ENCODE measurements around the gene SELENOO.

DNA sequence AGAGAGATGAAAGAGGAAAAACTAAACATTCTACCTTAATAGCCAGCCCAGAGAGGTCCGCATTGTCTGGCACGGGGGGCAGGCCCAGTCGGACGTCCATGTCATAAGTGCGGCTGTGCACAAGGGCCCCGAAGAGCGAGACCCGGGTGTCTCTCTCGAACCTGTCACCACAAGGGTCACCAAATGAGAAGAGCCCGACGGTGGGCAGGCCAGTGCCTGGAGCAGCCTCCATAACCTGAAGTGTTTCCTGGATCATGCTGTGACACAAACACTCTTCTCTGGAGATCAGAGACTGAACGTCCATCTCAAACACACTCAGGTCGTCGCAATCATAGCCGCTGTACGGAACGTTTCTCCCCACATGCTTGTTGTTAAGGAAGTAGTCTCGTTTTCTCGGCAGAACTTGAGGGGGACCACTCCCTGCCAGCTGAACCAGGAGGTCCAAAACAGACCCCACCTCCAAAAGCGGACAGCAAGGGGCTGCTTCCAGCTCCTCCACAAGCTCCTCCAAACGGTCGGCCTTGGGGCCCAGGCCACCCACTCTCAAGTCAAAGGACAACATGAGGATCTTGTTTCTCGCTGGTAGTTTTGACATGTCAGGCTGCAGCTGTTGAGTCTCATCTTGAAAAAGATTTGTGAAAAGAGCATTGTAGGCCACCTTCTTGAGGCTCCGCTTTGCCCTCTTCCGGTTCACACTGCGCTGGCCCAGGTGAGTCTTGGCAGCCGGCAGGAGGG is 43.0 kb downstream of the SELENOO start:
- no peak for TF ChIP-seq EP300 (IDR thresholded peaks at IDR 0.05)
- TF ChIP-seq, protein P1, sequence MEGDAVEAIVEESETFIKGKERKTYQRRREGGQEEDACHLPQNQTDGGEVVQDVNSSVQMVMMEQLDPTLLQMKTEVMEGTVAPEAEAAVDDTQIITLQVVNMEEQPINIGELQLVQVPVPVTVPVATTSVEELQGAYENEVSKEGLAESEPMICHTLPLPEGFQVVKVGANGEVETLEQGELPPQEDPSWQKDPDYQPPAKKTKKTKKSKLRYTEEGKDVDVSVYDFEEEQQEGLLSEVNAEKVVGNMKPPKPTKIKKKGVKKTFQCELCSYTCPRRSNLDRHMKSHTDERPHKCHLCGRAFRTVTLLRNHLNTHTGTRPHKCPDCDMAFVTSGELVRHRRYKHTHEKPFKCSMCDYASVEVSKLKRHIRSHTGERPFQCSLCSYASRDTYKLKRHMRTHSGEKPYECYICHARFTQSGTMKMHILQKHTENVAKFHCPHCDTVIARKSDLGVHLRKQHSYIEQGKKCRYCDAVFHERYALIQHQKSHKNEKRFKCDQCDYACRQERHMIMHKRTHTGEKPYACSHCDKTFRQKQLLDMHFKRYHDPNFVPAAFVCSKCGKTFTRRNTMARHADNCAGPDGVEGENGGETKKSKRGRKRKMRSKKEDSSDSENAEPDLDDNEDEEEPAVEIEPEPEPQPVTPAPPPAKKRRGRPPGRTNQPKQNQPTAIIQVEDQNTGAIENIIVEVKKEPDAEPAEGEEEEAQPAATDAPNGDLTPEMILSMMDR (IDR thresholded peaks at IDR 0.05) = no peak
- no peak for TF ChIP-seq POLR2AphosphoS5 (IDR thresholded peaks at IDR 0.05)
